Breast epithelium (tissue), 4 donors: ENCODE measurements around the gene HBA2. TPM values are rescaled to one million over a fixed set of nuclear protein-coding genes. Genes with fewer than 3 reads are reported as not detected.
A peak's percentile ranks its signal among the peaks of the same experiment; 100 is the strongest.
"Not testable (repeated sequence)": the region's sequence is repeated elsewhere in the genome, so short reads cannot be mapped to it uniquely, and the experiment has no call there.

Source experiments
- DNase-seq, 2 donors: peaks; one replicate each; pipeline ENCODE4 v3.0.0-alpha.2; 2019; ENCODE audit warnings: low spot score in 2 of 2
- H3K27ac ChIP-seq, 2 donors: fragments of 200-600 bp; sonication (generic) in 1 of 2; one replicate each; pipeline ENCODE4 v1.5.1; 2016 to 2019; ENCODE audit warnings: mild to moderate bottlenecking in 1 of 2
- H3K27me3 ChIP-seq, 2 donors: fragments of 200-600 bp; sonication (generic) in 1 of 2; one replicate each; pipeline versions ENCODE4 v1.5.1 to v1.6.0; 2017 to 2019; ENCODE audit warnings: control low read depth in 1 of 2, mild to moderate bottlenecking in 1 of 2
- H3K36me3 ChIP-seq: fragments of 200-600 bp; one replicate; pipeline ENCODE4 v1.5.1; 2019
- H3K4me1 ChIP-seq, 2 donors: fragments of 200-600 bp; sonication (generic); one replicate each; pipeline ENCODE4 v1.5.1; 2016 to 2019; ENCODE audit warnings: control low read depth in 1 of 2
- H3K4me3 ChIP-seq, 3 donors: fragments of 200-600 bp; sonication (generic); 1 replicate in 2 of 3; 2 replicates in 1 of 3; pipeline ENCODE4 v1.5.1; 2016 to 2019; ENCODE audit warnings: mild to moderate bottlenecking in 3 of 3, moderate library complexity in 2 of 3
- H3K9me3 ChIP-seq, 2 donors: fragments of 200-600 bp; sonication (generic) in 1 of 2; one replicate each; pipeline ENCODE4 v1.5.1; 2016 to 2019; ENCODE audit warnings: control low read depth in 1 of 2
- CTCF ChIP-seq, 3 donors: fragments of 450-650 bp; IDR thresholded peaks; one replicate each; pipeline ENCODE4 v1.5.1; 2016 to 2017; ENCODE audit warnings: antibody characterized with exemption in 3 of 3, mild to moderate bottlenecking in 3 of 3, moderate library complexity in 3 of 3
- POLR2A ChIP-seq: fragments of 450-650 bp; IDR thresholded peaks from one replicate; pipeline ENCODE4 v1.6.1; 2016; ENCODE audit warnings: antibody characterized with exemption, mild to moderate bottlenecking, moderate library complexity
- POLR2AphosphoS5 ChIP-seq, 3 donors: sonication (generic); formaldehyde crosslinking; IDR thresholded peaks; one replicate each; pipeline ENCODE4 v1.6.1; 2017; ENCODE audit warnings: antibody characterized with exemption in 3 of 3
- intact Hi-C: fragments of 100-400 bp; cut with DNase I; formaldehyde crosslinking; loops from one replicate; pipeline ENCODE4 v1.15.1; 2023; ENCODE audit warnings: low total_unique reads
- total RNA-seq, 3 donors: library from RNA; depleted of rRNA; stranded (reverse); fragments of >200 nt; gene quantifications; one replicate each; pipeline ENCODE4 v1.1.0, GENCODE V29; 2016

Gene HBA2
- total RNA-seq, 3 donors from 2014 or later: 46.4 to 83.6 (median 52.2) TPM

- intact Hi-C loops: no loop called here
- peak overlapping the region in 1 of 3 donors; percentile 64 for H3K4me3 ChIP-seq
- no peak overlapping the region for H3K27ac ChIP-seq
- H3K36me3 ChIP-seq: no peaks in the 10 kb centered on the region
- DNase-seq: no peak
- TF ChIP-seq POLR2A: no peak
- TF ChIP-seq POLR2AphosphoS5 (IDR thresholded peaks at IDR 0.05): no peak
- TF ChIP-seq CTCF (IDR thresholded peaks at IDR 0.05): no peak
- H3K4me1 ChIP-seq: peaks cover 6 to 8% of the 10 kb centered on the region in 2 donors
- no peaks in the 10 kb centered on the region for H3K9me3 ChIP-seq
- H3K27me3 ChIP-seq: peaks cover 22 to 60% of the 10 kb centered on the region in 2 donors
Observed at GRCh38 chr16:166375-167121, 6.1 kb upstream of the HBA2 start.

GRCh38 chr16:167122-167690 is 5.5 kb upstream of the HBA2 start:
- no peak for DNase-seq
- intact Hi-C loops: no loop called here
- H3K27me3 ChIP-seq: peaks cover 22 to 63% of the 10 kb centered on the region in 2 donors
- no peak for TF ChIP-seq POLR2AphosphoS5 (IDR thresholded peaks at IDR 0.05)
- TF ChIP-seq CTCF (IDR thresholded peaks at IDR 0.05): no peak
- no peak for TF ChIP-seq POLR2A
- H3K27ac ChIP-seq: no peak overlapping the region
- no peaks in the 10 kb centered on the region for H3K36me3 ChIP-seq
- no peaks in the 10 kb centered on the region for H3K9me3 ChIP-seq
- H3K4me1 ChIP-seq: peaks cover 6 to 8% of the 10 kb centered on the region in 2 donors
- no peak overlapping the region for H3K4me3 ChIP-seq

GRCh38 chr16:168424-168823 is 4.3 kb upstream of the HBA2 start:
- H3K27ac ChIP-seq: no peak overlapping the region
- intact Hi-C loops: no loop called here
- H3K27me3 ChIP-seq: peaks cover 22 to 66% of the 10 kb centered on the region in 2 donors
- peaks cover 6 to 8% of the 10 kb centered on the region in 2 donors for H3K4me1 ChIP-seq
- no peaks in the 10 kb centered on the region for H3K9me3 ChIP-seq
- no peak overlapping the region for H3K4me3 ChIP-seq
- no peaks in the 10 kb centered on the region for H3K36me3 ChIP-seq
- TF ChIP-seq POLR2A (no peak), POLR2AphosphoS5 (IDR thresholded peaks at IDR 0.05) (no peak), CTCF (IDR thresholded peaks at IDR 0.05) (no peak)
- no peak for DNase-seq

GRCh38 chr16:169014-169413 is 3.7 kb upstream of the HBA2 start:
- H3K4me3 ChIP-seq: no peak overlapping the region
- peaks cover 22 to 68% of the 10 kb centered on the region in 2 donors for H3K27me3 ChIP-seq
- H3K27ac ChIP-seq: no peak overlapping the region
- peaks cover 6 to 8% of the 10 kb centered on the region in 2 donors for H3K4me1 ChIP-seq
- no peaks in the 10 kb centered on the region for H3K36me3 ChIP-seq
- DNase-seq: no peak
- intact Hi-C loops: no loop called here
- TF ChIP-seq CTCF (IDR thresholded peaks at IDR 0.05) (no peak), POLR2A (no peak), POLR2AphosphoS5 (IDR thresholded peaks at IDR 0.05) (no peak)
- H3K9me3 ChIP-seq: no peaks in the 10 kb centered on the region

GRCh38 chr16:170088-170507 is 2.6 kb upstream of the HBA2 start:
- H3K36me3 ChIP-seq, H3K9me3 ChIP-seq, DNase-seq, intact Hi-C loops, H3K4me3 ChIP-seq, H3K27ac ChIP-seq, H3K4me1 ChIP-seq: not testable (repeated sequence)
- H3K27me3 ChIP-seq: peaks cover 22 to 74% of the 10 kb centered on the region in 2 donors
